GM18507 (cell line): ENCODE data around the gene ZDHHC1.

Source experiments
- DNase-seq: peaks from one replicate; pipeline ENCODE4 v3.0.0; 2011; ENCODE audit warnings: low read depth; ENCODE audit not compliant: insufficient read length; ENCODE audit errors: extremely low spot score
- FAIRE-seq: peaks from 2 replicates; lab custom pipeline; 2011; peaks lifted over from hg19 to GRCh38; lab: Jason Lieb, UNC

ZDHHC1 gene

GRCh38 chr16:67415872-67416793, at the start of gene ZDHHC1:
Gene ZDHHC1 (minus strand): TSS chr16:67416477. CDS start chr16:67407775, 8,702 bp downstream.
- FAIRE-seq (no peak), DNase-seq (peak; percentile 75)

DNA sequence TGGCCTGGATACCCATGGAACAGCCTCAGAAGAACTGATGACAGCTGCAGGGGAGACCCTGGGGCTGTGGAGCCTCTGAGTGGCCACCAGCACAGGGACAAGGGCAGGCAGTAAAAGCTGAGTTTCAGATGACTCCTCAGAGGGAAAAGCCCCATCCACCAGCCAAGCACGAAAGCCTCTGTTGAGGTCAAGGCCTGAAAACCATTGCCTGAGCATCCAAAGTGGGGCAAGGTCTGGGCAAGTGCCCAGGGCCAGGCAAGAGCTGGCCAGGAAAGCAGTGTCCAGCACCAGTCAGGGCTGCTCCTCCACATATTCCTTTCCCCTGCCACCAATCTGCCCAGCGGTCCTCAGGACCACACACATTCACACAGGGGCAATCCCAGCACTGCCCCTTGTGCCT, 48.3 kb upstream of the ZDHHC1 start:
- no peak for DNase-seq
- no peak for FAIRE-seq

DNA sequence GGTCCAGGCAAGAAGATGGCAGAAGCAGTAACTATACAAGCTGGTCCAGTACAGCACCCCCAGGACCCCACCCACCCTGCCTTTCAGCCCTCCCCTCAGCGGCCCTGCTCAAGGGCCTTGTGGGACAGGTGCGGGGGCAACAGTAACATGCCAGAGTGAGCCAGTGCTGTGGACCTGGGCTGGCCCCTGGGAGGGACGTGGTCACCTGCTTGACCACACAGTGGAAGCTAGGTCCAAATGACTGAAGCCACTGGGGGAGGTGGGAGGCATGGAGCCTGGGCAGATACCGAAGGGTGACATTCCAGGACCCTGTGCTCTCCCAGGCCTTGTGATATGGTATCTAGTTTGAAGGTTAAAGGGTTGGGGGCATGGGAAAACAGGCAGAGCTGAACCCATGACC, 47.4 kb upstream of the ZDHHC1 start:
- no peak for FAIRE-seq
- no peak for DNase-seq

GRCh38 chr16:67463059-67463458, 46.8 kb upstream of the ZDHHC1 start:
- DNase-seq (no peak), FAIRE-seq (no peak)

- DNase-seq (no peak), FAIRE-seq (no peak)
These were observed 46.0 kb upstream of the ZDHHC1 start for GRCh38 chr16:67462279-67462655.

GRCh38 chr16:67461600-67462278, 45.5 kb upstream of the ZDHHC1 start:
- FAIRE-seq: no peak

DNA sequence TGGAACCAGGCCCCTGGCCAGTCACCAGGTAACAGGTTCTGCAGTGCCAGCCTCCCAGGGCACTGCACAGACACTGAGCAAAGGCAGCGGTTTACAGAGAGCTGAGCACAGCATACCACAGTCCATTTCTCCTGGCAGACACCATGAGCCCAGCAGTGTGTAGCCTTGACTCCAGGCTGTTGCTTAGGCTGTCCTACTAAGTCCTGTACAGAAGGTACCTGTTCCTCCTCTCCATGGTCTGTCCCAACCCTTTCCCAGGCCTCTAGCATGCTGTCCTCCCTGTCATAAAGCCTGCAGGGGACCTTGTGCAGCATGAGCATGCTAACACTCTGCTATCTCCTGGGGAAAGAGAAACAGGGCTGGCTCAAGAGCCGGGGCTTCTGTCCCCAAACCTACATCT, 44.7 kb upstream of the ZDHHC1 start:
- FAIRE-seq: no peak
- DNase-seq: no peak

More at GRCh38 chr16:67461600-67462278, 45.5 kb upstream of the ZDHHC1 start:
- DNase-seq: no peak

- DNase-seq: no peak
- no peak for FAIRE-seq
These were observed 43.9 kb upstream of the ZDHHC1 start for GRCh38 chr16:67460168-67460567.

DNA sequence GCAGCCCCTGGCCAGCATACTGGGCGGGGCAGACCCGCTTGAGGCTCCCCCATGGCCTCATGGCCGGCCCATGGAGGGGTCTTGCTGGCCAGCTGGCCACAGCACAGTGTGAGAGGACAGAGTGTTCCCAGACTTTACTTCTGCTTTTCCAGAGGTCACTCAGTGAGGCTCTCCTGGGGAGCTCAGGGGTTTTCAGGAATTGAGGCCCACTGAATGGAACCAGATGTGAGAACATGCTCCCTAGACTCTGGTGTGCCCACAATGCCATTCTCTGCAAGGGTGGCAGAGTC, 43.5 kb upstream of the ZDHHC1 start:
- no peak for FAIRE-seq
- no peak for DNase-seq

GRCh38 chr16:67459066-67459860, 43.0 kb upstream of the ZDHHC1 start:
- no peak for DNase-seq

DNA sequence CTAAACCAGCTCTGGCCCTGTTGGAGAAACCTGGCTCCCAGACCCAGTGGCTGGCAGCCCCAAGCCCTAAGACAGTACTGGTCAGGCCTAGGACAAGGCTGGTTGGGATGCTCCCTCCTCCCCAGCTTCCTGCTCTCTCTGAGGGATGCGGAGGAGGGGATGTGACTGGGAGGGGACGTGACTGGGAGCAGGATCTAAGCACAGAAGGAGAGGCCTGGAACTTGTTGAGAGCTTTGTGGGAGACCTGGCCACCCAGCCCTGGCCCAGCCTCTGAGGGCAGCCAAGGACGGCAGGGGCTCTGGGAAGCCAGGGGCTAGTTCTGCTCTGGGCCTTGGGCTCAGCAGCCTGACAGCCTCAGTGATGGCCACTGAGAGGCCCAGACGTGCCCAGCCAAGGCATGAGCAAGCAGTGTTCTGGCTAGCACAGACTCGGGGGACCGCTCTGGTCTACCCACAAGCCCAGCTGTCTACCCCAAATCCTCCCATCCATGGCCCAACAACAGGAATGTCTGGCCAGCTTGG, 41.9 kb upstream of the ZDHHC1 start:
- no peak for DNase-seq
- no peak for FAIRE-seq

More at GRCh38 chr16:67459066-67459860, 43.0 kb upstream of the ZDHHC1 start:
- FAIRE-seq: no peak

GRCh38 chr16:67457611-67458010, 41.3 kb upstream of the ZDHHC1 start:
- DNase-seq (no peak), FAIRE-seq (no peak)

DNA sequence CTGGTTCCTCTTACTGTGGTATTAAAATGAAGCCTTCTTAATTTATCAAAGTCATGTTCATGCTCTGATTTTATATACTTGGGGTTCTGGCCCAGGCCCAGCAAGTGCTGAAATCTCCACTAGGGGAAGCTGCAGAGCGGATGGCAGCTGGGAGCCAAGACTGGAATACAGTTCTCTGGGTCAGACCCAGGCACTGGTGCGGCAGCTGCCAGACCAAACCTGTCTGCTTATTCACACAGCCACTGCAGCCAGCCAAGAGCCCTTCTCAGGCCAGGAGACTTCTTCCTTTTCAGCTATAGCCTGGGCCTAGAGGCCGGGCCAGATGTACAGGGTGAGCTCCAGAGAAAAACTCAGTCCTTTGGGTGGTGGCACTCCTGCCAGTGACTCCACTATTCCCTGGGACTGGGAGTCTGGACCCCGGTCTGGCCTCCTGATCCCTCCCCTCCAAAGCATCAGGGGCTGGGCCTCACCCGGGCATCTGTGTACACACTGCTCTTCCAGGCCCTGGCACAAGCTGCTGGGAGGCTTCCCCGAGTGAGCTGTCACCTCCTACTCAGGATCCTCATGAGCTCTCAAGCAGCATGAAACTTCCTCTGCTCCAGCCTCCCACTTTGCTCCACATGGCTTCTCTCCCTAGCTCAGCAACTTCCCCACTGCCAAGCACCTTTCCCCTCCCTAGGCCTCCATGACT, 40.3 kb upstream of the ZDHHC1 start:
- FAIRE-seq (no peak), DNase-seq (no peak)

DNA sequence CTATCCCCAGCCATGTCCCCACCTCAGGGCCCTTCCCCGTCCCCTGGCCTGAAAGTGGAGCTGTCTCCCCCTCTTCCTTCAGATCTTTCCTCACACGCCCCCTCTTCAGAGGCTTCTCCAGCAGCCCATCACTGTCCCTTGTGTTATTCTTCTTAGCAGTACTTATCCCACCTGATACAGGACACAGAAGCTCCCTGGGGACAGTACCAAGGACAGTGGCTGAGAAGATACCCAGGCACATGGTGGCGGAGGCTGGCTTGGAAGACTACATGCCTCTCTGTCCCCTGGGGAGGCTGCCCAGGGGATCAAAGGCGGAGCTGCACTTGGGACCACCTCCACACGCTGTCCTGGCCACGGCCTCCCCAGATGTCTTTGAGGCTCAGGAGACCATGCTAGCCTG, 38.6 kb upstream of the ZDHHC1 start:
- FAIRE-seq (no peak), DNase-seq (no peak)

- DNase-seq (no peak), FAIRE-seq (no peak)
These were observed 37.8 kb upstream of the ZDHHC1 start for GRCh38 chr16:67454104-67454503.

GRCh38 chr16:67451704-67452435, 35.6 kb upstream of the ZDHHC1 start:
- FAIRE-seq (no peak), DNase-seq (no peak)

DNA sequence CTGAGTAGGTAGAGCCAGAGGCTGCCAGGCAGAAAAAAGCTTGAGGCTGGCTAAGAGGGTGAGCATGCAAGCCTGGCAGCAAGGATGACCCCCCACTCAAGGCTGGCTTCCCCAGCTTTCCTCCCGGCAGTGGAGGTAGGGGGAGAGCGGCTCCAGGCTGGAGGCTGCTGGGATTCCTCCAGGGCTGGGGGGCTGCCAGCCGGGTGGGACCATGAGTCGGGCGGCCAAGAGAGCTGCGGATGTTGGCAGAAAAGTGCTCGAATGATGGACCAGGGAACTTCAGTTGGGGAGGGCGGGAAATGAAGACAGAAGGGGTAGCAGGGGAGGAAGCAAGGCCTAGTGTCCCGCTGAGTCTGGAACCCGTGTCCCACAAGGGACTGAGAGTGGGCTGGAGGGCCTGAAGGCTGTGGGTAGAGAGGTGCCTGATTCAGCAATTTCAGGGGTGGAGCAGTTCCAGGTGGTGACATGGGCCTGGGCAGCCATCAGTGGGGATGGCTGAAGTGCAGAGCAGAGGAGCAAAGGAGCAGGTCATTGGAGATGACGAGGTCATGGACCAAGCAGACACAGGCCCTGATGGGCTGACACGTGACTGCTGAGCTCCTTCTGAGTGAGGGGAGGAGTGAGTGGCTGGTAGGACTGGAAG, 34.9 kb upstream of the ZDHHC1 start:
- FAIRE-seq (no peak), DNase-seq (no peak)

DNA sequence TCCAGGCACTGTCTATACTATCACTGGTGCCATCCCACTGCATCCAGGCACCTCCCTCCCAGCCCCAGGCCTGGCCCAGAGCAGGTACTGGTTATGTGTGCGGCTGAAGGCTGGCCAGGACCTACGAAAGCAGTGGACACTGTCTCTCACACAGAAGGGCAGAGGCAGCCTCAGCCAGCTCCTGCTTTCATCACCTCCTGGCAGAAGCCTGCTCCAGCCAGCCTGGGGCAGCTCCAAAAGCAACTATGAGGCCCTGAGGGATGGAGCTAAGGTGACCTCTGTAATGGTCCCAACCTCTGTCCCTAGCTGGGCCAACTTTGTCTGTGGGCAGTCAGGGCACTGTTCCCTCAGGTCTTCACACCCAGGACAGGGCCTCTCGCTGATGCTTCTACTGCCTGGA, 33.5 kb upstream of the ZDHHC1 start:
- DNase-seq: no peak
- no peak for FAIRE-seq
